Gastroesophageal sphincter (tissue), 4 donors: ENCODE measurements around the gene UXS1. TPM values are rescaled to one million over a fixed set of nuclear protein-coding genes. Genes with fewer than 3 reads are reported as not detected.
A peak's percentile ranks its signal among the peaks of the same experiment; 100 is the strongest.

Source experiments
- ATAC-seq: fragments of 150-250 bp; one replicate; pipeline ENCODE4 v1.9.1; 2016; ENCODE audit warnings: mild to moderate bottlenecking, moderate library complexity
- H3K27ac ChIP-seq, 4 donors: fragments of 200-600 bp; sonication (generic) in 3 of 4; 1 replicate in 3 of 4; 2 replicates in 1 of 4; pipeline ENCODE4 v1.5.1; 2016 to 2019
- H3K27me3 ChIP-seq: fragments of 200-600 bp; sonication (generic); one replicate; pipeline ENCODE4 v1.5.1; 2019
- H3K36me3 ChIP-seq, 2 donors: fragments of 200-600 bp; sonication (generic); one replicate each; pipeline ENCODE4 v1.5.1; 2019; ENCODE audit warnings: control low read depth in 1 of 2
- H3K4me1 ChIP-seq, 3 donors: fragments of 200-600 bp; sonication (generic); 1 replicate in 2 of 3; 2 replicates in 1 of 3; pipeline ENCODE4 v1.5.1; 2016 to 2019; ENCODE audit warnings: control low read depth in 2 of 3
- H3K4me3 ChIP-seq, 2 donors: fragments of 200-600 bp; sonication (generic); one replicate each; pipeline ENCODE4 v1.5.1; 2019; ENCODE audit warnings: mild to moderate bottlenecking in 1 of 2, moderate library complexity in 1 of 2
- H3K9me3 ChIP-seq, 3 donors: fragments of 200-600 bp; sonication (generic); one replicate each; pipeline ENCODE4 v1.5.1; 2017 to 2019; ENCODE audit warnings: control low read depth in 2 of 3
- CTCF ChIP-seq, 4 experiments: fragments of 200-600 bp in 2 of 4; fragments of 450-650 bp in 2 of 4; sonication (generic) in 1 of 4; IDR thresholded peaks; one replicate each; pipeline ENCODE4 v1.5.1; 2017 to 2019; ENCODE audit warnings: antibody characterized with exemption in 4 of 4, mild to moderate bottlenecking in 2 of 4, moderate library complexity in 2 of 4
- EP300 ChIP-seq: sonication (generic); formaldehyde crosslinking; IDR thresholded peaks from one replicate; pipeline ENCODE4 v1.6.1; 2017; ENCODE audit warnings: antibody characterized with exemption, mild to moderate bottlenecking
- POLR2A ChIP-seq, 2 donors: fragments of 450-650 bp; IDR thresholded peaks; one replicate each; pipeline ENCODE4 v1.6.1; 2017; ENCODE audit warnings: antibody characterized with exemption in 2 of 2, mild to moderate bottlenecking in 2 of 2, moderate library complexity in 1 of 2
- POLR2AphosphoS5 ChIP-seq: sonication (generic); formaldehyde crosslinking; IDR thresholded peaks from one replicate; pipeline ENCODE4 v1.6.1; 2017; ENCODE audit warnings: antibody characterized with exemption
- WGBS, 2 donors: methylation state at CpG; one replicate each; pipeline ENCODE4 v1.1.5; 2018; ENCODE audit warnings: low coverage in 1 of 2; 5-methylcytosine and 5-hydroxymethylcytosine counted together
- total RNA-seq, 4 donors: library from RNA; depleted of rRNA; stranded (reverse); fragments of >200 nt; gene quantifications; one replicate each; pipeline ENCODE4 v1.1.0, GENCODE V29; 2016

Gene UXS1
- total RNA-seq, 4 donors from 2014 or later = 34.7 to 58.9 (median 52.1) TPM

DNA sequence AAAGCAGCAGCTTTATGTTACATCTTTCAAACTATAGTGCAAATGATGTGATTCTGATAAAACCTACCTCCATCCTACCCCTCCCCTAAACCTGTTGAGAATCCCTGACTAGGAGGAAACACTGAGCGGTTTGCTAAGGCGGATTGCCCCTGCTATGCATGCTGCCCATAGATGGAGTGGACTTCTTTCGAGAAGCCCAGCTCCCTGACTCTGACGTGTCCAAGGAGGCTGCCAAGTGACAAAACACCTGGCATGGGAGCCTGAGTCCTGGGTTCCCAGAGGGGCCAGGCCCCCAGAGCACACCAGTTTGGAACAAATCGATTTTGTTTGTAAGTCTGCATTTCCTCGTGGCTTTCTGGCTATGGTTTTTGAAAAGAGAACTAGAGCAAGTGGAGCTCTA, 1.4 kb upstream of the UXS1 start:
- no peak for ATAC-seq
- 64 to 89% methylated on average over 4 to 5 of the region's 6 CpGs for WGBS, 2 donors
- Histone ChIP-seq H3K27me3 (no peaks in the 10 kb centered on the region), H3K9me3 (no peaks in the 10 kb centered on the region), H3K27ac (peak overlapping the region; percentile 31 to 95 (median 87)), H3K4me3 (peak overlapping the region in 1 of 2 donors; percentile 95), H3K36me3 (no peaks in the 10 kb centered on the region), H3K4me1 (peaks cover 0 to 59% (median 8%) of the 10 kb centered on the region in 3 donors)
- TF ChIP-seq CTCF (IDR thresholded peaks at IDR 0.05) = no peak
- no peak for TF ChIP-seq EP300
- no peak for TF ChIP-seq POLR2A (IDR thresholded peaks at IDR 0.05)
- TF ChIP-seq POLR2AphosphoS5 = no peak

GRCh38 chr2:106193690-106193976, 468 bp downstream of the UXS1 start:
- H3K36me3 ChIP-seq = no peaks in the 10 kb centered on the region
- H3K4me3 ChIP-seq = peak overlapping the region; percentile 84 to 95
- peaks cover 0 to 67% (median 8%) of the 10 kb centered on the region in 3 donors for H3K4me1 ChIP-seq
- TF ChIP-seq CTCF (IDR thresholded peaks at IDR 0.05) (no peak), POLR2A (IDR thresholded peaks at IDR 0.05) (no peak), EP300 (no peak), POLR2AphosphoS5 (no peak)
- H3K27me3 ChIP-seq = no peaks in the 10 kb centered on the region
- peak overlapping the region; percentile 57 to 95 (median 87) for H3K27ac ChIP-seq
- WGBS, 2 donors = no CpG with 5 or more reads among the region's 37 CpGs
- H3K9me3 ChIP-seq = no peaks in the 10 kb centered on the region
- ATAC-seq = no peak

GRCh38 chr2:106192752-106193689, 1.1 kb downstream of the UXS1 start:
- Histone ChIP-seq H3K4me3 (peak overlapping the region; percentile 84 to 95), H3K36me3 (no peaks in the 10 kb centered on the region), H3K9me3 (no peaks in the 10 kb centered on the region), H3K27ac (peak overlapping the region; percentile 57 to 95 (median 87)), H3K27me3 (no peaks in the 10 kb centered on the region), H3K4me1 (peaks cover 0 to 63% (median 8%) of the 10 kb centered on the region in 3 donors)
- WGBS, 2 donors = 3 to 4% methylated on average over 4 to 9 of the region's 30 CpGs
- TF ChIP-seq POLR2A (IDR thresholded peaks at IDR 0.05) = no peak
- TF ChIP-seq CTCF (IDR thresholded peaks at IDR 0.05) = no peak
- TF ChIP-seq EP300 = no peak
- no peak for TF ChIP-seq POLR2AphosphoS5
- ATAC-seq = peak; percentile 23

DNA sequence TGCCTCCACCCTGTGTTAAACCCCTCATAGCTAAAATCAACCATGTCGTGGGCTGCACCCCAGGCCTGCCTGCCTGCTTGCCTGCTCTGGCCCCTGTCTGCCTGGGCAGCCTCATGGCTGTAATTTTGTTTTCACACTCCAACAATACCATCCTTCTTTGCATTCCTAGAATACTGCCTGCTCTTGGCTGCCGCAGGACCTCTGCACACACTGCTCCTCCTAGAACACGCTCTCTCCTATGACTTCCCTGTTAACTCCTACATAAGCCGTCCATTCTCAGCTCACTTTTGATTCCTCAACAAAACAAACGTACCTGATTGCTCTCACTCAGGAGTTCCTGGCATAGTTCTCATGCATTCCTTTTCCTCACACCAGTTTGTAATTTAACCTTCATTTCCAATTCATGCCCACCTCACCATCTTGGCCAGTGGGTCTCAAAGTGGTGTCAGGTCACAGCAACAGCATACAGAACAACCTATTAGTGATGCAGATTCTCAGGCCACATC, 2.5 kb downstream of the UXS1 start:
- Histone ChIP-seq H3K27ac (no peak overlapping the region), H3K27me3 (no peaks in the 10 kb centered on the region), H3K4me3 (no peak overlapping the region), H3K4me1 (peaks cover 0 to 56% (median 8%) of the 10 kb centered on the region in 3 donors), H3K36me3 (no peaks in the 10 kb centered on the region), H3K9me3 (no peaks in the 10 kb centered on the region)
- TF ChIP-seq CTCF (IDR thresholded peaks at IDR 0.05) (no peak), POLR2AphosphoS5 (no peak), POLR2A (IDR thresholded peaks at IDR 0.05) (no peak), EP300 (no peak)
- 46 to 72% methylated on average over 4 to 5 of the region's 5 CpGs for WGBS, 2 donors
- ATAC-seq = no peak
